GM18861 (cell line): ENCODE data around the gene CSF3.

Experiments used
- ATAC-seq: cut with Tn5 transposase; IDR thresholded peaks from one replicate; pipeline ENCODE4 v1.9.1; 2021; ENCODE audit not compliant: unreplicated experiment

CSF3 gene

DNA sequence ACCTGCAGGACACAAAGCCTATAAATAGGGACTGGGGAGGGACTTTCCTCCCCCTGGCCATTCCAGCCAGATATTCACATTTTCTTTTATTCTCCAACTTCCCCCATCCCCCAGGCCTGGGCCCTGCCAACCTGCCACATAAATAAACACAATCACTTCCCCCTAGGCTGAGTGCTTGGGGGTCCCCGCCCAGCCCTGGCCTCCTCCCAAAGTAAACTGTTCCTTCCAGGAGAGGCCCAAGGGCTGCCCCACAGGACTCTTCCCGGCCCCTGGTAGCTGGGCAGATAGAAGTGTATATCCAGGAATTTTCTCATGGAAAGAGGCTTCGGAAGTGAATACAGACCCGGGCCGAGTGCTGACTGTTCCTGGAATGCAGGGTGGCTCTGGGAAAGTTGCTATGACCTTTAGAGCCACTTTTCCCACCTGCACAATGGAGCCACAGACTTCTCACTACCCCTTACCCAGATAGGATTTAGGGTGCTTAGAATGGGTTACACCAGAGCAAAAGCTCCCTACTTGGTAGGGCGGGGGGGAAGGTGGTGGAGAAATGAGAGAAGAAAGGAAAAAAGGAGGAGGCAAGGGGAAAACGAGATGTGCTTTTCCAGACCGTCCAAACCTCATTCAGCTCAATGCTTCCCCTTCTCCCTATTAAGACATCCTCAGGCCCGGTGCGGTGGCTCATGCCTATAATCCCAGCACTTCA, 8.5 kb downstream of the CSF3 start:
- ATAC-seq: no peak

GRCh38 chr17:40024901-40025300, 9.7 kb downstream of the CSF3 start:
- ATAC-seq: no peak

DNA sequence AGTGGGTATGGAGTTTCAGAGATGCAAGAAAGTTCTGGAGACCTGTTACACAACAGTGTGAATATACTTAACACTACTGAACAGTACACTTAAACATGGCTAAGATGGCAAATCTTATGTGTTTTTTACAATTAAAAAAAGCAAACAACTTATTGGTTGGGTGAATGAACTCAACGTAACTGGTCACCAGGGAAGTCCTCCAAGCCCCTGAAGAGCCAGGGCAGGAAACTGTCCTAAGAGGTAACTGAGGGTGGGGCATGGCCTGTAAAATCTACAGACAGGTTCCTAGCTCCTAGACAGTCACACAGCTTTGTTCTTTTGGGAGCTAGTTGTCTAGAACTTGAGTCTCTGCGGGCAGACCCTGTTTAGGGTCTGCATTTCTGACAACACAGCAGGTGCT, 10.3 kb downstream of the CSF3 start:
- no peak for ATAC-seq

- no peak for ATAC-seq
Measured at GRCh38 chr17:40025991-40026815, 11.0 kb downstream of the CSF3 start.

DNA sequence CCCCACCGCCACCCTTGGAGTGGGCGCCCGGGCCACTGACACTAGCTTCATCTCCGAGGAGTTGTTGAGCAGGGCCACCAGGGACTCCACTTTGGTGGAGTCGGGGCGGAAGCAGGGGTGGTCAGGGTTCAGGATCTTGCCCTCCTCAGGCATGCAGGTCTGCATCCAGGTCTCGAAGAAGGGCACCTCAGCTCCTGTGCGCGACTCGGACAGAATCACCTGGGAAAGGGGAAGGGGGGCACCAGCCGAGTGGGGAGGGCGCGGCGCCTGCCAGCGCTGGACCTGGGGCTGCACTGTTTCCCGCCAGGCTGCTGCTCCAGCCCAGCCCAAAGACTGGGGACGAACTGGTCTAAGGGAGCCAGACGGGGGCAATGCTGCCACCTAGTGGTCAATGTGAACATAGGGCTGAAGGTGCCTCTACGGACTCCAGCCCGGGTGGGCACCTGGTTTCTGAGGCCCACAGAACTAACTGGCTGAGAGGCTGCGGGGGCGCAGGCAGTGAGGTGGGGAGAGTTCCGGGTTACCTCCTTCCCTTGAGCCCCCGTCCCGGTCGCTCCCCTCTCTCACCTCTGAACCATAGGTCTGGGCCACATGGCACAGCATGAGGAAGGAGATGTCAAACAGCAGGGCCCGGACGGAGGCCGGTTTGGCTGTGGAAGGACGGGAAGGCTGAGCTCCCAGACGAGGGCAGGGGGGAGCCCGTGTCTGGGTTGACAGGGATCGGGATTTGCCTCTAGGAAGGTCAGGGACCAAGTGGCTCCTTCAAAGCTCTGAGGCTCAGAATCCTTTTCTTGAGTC, 11.8 kb downstream of the CSF3 start:
- no peak for ATAC-seq

DNA sequence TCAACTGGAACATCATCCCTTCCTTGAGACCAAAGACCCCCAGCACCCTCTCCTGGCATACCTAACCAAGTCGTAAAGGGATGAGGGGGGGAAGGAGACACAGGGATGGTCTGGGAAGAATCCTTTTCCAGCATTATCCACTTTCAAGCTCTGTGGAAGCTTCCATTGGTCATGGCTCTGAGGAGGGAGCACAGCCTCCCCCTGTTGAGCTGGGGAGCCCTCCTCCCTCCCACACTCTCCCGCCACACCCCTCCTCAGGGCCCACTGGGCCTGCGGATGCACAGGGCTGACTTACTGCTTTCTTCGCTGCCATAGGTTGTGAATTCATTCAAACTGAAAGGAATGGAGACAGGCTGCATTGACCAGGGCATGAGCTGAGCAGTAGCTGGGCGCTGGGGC, 12.4 kb downstream of the CSF3 start:
- ATAC-seq: no peak

DNA sequence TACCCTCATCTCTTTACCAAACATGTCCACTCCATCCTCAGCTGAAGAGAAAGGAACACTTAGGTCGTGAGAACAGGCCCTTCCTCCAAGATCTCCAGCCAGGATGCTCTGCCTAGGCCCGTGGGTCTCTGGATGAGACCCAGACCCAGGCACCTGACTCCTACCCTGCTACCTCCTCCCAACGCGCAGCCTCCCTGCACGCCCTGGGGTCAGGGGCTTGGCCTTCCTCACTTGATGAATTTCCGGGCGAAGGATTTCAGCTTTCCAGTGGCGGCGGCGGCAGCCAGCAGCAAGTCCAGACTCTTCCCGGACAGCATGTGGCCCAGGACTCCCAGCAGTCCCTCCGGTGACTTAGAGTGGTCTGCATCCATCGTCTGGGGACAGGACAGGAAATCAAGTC, 13.4 kb downstream of the CSF3 start:
- no peak for ATAC-seq

DNA sequence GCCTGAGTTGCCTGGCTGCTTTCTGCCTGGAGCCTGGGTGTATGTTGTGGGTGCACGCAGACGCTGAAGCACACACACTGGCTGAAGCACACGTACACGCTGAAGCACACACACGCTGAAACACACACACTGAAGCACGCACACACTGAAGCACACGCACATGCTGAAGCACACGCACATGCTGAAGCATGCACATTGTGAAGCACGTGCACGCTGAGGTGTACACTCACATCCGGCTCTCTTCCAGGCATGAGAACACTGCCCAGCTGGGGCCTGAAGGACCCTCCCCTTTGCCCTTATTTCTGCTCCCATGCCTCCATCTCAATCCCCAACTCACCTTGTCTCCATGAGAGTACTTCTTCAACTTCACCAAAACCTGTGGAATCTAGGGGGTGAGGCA, 16.5 kb downstream of the CSF3 start:
- no peak for ATAC-seq

GRCh38 chr17:40032322-40033320, 17.4 kb downstream of the CSF3 start:
- no peak for ATAC-seq

GRCh38 chr17:40033339-40033738, 18.1 kb downstream of the CSF3 start:
- ATAC-seq: no peak

DNA sequence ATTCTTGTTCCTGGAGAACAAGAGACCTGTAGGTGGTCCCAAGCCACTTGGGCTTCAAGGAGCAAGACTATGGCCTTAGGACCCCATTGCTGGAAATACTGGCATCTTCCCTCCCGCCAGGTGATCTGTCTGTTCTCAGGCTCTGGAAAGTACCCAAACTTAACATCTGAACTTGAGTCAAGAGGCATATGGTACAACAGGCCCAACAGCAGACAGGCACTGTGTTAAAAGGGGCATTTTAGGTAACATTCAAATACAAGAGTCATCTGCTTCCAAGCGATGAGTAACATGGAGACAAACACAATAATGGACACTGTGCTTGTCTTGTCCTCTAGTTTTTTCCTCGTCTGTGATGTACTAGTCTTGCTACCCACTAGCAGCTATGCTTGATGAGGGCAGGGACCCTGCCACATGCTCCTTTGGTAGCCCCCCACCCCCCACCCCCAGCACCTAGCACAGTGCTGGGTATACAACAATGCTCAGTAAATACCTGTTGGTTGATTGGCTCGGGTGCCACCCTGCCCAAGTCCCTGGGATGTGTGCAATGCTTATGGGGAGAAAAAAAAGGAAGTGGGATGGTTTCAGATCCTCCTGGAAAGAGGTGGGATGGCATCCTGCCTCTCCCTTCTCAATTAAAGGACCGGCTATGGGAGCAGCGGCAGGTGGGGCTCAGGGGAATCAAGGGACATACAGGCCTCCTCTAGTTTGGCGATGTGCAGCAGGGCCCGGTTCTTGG, 19.4 kb downstream of the CSF3 start:
- ATAC-seq: no peak

GRCh38 chr17:40035162-40035559, 19.9 kb downstream of the CSF3 start:
- ATAC-seq: no peak

DNA sequence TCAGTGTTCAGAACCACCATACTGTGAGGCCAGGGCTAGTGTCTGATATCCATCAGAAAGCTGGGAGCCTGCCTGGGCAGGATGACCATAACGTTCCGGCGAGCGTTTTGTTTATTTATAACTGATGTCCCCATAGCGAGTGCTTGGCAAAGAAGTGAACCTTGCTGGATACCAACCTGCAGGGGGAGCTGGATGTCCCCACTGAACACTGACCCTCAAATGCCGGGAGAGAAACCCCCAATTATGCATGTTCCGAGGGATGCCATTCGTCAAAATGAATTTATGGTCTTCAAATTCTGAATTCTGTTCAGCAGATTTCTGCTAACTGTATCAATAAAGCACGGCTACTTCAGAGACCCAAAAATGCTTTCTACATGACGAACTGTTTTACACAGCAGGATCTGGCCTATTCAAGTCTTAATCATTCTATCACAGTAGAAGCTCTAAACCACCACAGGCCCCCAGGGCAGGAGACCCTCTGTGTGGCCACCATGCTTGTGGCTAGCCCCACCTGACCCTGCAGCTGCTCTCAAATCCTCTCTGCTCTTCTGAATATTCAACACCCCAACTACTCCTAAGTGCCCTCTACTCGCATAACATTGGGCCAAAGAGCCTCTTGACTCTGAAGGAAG, 23.8 kb downstream of the CSF3 start:
- ATAC-seq: no peak

DNA sequence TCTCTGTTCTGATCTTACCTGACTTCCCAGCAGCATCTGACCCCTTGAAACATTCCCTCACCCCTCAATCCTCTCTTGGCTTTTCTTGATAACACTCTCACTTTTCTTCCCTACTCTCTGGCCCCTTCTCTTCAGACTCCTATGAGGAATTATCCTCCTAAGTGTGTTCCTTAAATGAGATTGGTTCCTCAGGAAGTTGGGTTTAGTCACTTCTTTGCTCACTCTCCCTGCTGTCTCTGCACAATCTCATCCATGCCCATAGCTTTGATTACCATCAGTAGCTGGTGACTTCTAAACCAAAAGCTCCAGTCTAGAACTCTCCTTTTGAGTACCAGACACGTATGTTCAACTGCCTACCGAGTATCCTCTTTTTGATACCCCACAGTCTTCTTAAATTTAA, 26.0 kb downstream of the CSF3 start:
- ATAC-seq: no peak

- no peak for ATAC-seq
Measured at GRCh38 chr17:40056379-40057015, 41.3 kb downstream of the CSF3 start.

DNA sequence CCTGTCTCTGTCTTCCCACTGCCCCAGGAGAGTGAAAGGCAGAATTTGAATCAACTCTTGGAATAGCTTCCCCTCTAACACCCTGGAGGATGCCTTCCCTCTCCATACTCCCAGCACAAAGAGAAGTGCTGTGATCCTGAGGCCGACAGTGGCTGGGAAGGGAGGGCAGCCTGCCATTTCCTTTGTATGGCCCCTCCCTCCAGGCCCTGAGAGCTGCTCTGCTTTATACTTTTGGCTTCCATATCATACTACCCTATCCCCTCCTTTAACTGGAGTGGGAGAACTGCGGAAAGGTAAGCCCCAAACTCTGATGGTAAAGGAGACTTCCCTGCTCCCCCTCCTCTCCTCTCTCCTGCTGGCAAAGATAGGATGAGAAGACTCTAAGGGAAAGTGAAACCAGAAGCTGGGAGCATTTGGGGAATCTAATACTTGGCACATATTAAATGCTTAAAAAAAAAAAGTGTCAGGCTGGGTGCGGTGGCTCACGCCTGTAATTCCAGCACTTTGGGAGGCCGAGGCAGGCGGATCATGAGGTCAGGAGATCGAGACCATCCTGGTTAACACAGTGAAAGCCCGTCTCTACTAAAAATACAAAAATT, 43.0 kb downstream of the CSF3 start:
- no peak for ATAC-seq

DNA sequence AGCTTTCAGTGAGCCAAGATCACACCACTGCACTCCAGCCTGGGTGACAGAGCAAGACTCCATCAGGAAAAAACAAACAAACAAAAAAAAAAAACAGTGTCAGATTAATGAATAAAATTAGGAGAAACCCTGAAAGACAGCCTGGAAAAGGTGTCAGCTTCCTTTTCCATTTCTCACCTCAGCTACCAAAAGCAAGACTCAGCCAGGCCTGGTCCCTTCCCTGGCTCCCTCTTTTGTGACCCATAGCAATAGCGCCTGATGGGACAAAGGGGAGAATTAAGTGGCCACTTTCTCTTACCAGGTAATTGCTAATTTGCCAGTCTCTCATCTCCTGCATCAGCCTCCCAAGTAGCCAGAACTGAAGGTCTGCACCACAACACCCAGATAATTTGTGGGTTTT, 43.6 kb downstream of the CSF3 start:
- ATAC-seq: no peak

- no peak for ATAC-seq
Measured at GRCh38 chr17:40059729-40060475, 44.7 kb downstream of the CSF3 start.
